IMR-90 (cell line): Measurements from ENCODE around the gene CALN1. TPM values are rescaled to one million over a fixed set of nuclear protein-coding genes. Genes with fewer than 3 reads are reported as not detected.

Experiments
- ATAC-seq: fragments of 200-7000 bp; cut with Tn5 transposase; 2 replicates; pipeline ENCODE4 v1.9.1; 2020; ENCODE audit warnings: low read depth, mild to moderate bottlenecking, moderate library complexity
- BruUV-seq: library from RNA; stranded (reverse); fragments of 400-500 nt; replicated peaks from 2 replicates; lab custom pipeline; 2021; lab: Mats Ljungman, UMichigan
- CTCF ChIA-PET: fragments of 300-600 bp; formaldehyde crosslinking; extraction: SDS; loops from one replicate; lab custom pipeline; 2021; ENCODE audit warnings: antibody characterized with exemption; lab: Yijun Ruan, JAX
- POLR2A ChIA-PET: fragments of 300-600 bp; sonication (Branson Sonifier 250); formaldehyde crosslinking; loops from one replicate; lab custom pipeline; 2022; ENCODE audit warnings: antibody characterized with exemption; ENCODE audit not compliant: unreplicated experiment; lab: Charles Lee
- DNase-seq: peaks from one replicate; pipeline ENCODE4 v3.0.0; 2013
- H2AFZ ChIP-seq: replicated peaks from 2 replicates; pipeline ENCODE3; 2013; ENCODE audit warnings: low read length, mild to moderate bottlenecking; ENCODE audit not compliant: poor library complexity
- H2AK5ac ChIP-seq: 2 replicates; pipeline ENCODE4 v1.6.1; 2013; ENCODE audit warnings: low read depth, low read length, inconsistent platforms
- H2AK9ac ChIP-seq: replicated peaks from 2 replicates; pipeline ENCODE3; 2013; ENCODE audit warnings: mild to moderate bottlenecking, low read depth, low read length, moderate library complexity; ENCODE audit not compliant: poor library complexity
- H2BK120ac ChIP-seq: 2 replicates; pipeline ENCODE4 v1.6.1; 2013; ENCODE audit warnings: low read depth, low read length, inconsistent platforms
- H2BK15ac ChIP-seq: 3 replicates; pipeline ENCODE4 v1.6.1; 2013; ENCODE audit warnings: low read depth, low read length, inconsistent platforms
- H2BK20ac ChIP-seq: 2 replicates; pipeline ENCODE4 v1.6.1; 2013; ENCODE audit warnings: low read depth, mild to moderate bottlenecking, inconsistent platforms, low read length, moderate library complexity
- H2BK5ac ChIP-seq: 2 replicates; pipeline ENCODE4 v1.6.1; 2013; ENCODE audit warnings: mild to moderate bottlenecking, low read depth, low read length, inconsistent platforms; ENCODE audit not compliant: poor library complexity, severe bottlenecking
- H3K14ac ChIP-seq: replicated peaks from 2 replicates; pipeline ENCODE4 v1.6.1; 2013; ENCODE audit warnings: low read depth, low read length, inconsistent platforms
- H3K18ac ChIP-seq: 2 replicates; pipeline ENCODE4 v1.6.1; 2013; ENCODE audit warnings: low read depth, low read length, control low read depth
- H3K23ac ChIP-seq: 2 replicates; pipeline ENCODE4 v1.6.1; 2013; ENCODE audit warnings: low read depth, low read length, inconsistent platforms
- H3K27ac ChIP-seq: 2 replicates; pipeline ENCODE4 v1.5.1; 2013; ENCODE audit warnings: mild to moderate bottlenecking, control low read depth, low read length; ENCODE audit not compliant: insufficient read depth
- H3K27me3 ChIP-seq: 2 replicates; pipeline ENCODE4 v1.6.1; 2013; ENCODE audit warnings: low read length; ENCODE audit not compliant: control insufficient read depth, insufficient read depth
- H3K36me3 ChIP-seq: 2 replicates; pipeline ENCODE4 v1.6.1; 2013; ENCODE audit warnings: low read length, mixed read lengths; ENCODE audit not compliant: control insufficient read depth, insufficient read depth
- H3K4ac ChIP-seq: 2 replicates; pipeline ENCODE4 v1.6.1; 2013; ENCODE audit warnings: low read depth, low read length, inconsistent platforms
- H3K4me1 ChIP-seq: 2 replicates; pipeline ENCODE4 v1.6.1; 2013; ENCODE audit warnings: low read length, mixed read lengths; ENCODE audit not compliant: control insufficient read depth, insufficient read depth
- H3K4me2 ChIP-seq: 2 replicates; pipeline ENCODE4 v1.6.1; 2013; ENCODE audit warnings: low read depth, mild to moderate bottlenecking, control low read depth, low read length, moderate library complexity
- H3K4me3 ChIP-seq: 2 replicates; pipeline ENCODE4 v1.5.1; 2013; ENCODE audit warnings: low read depth, mild to moderate bottlenecking, control low read depth, low read length, moderate library complexity; ENCODE audit not compliant: insufficient read depth
- H3K56ac ChIP-seq: 2 replicates; pipeline ENCODE4 v1.6.1; 2013; ENCODE audit warnings: low read length, inconsistent platforms; ENCODE audit not compliant: insufficient read depth; ENCODE audit errors: extremely low read depth
- H3K79me1 ChIP-seq, 2 experiments: 2 replicates each; pipeline ENCODE4 v1.6.1; 2013; ENCODE audit warnings: low read length in 2 of 2, inconsistent platforms in 1 of 2, low read depth in 1 of 2
- H3K9ac ChIP-seq: 2 replicates; pipeline ENCODE4 v1.6.1; 2013; ENCODE audit warnings: low read depth, low read length, control low read depth
- H3K9me1 ChIP-seq: 2 replicates; pipeline ENCODE4 v1.6.1; 2013; ENCODE audit warnings: low read length, inconsistent platforms; ENCODE audit not compliant: insufficient read depth
- H3K9me3 ChIP-seq: 2 replicates; pipeline ENCODE4 v1.6.1; 2013; ENCODE audit warnings: low read length; ENCODE audit not compliant: control insufficient read depth, insufficient read depth
- H4K20me1 ChIP-seq: 2 replicates; pipeline ENCODE4 v1.6.1; 2013; ENCODE audit warnings: low read length, inconsistent platforms; ENCODE audit not compliant: insufficient read depth
- H4K5ac ChIP-seq: 2 replicates; pipeline ENCODE4 v1.6.1; 2013; ENCODE audit warnings: mild to moderate bottlenecking, low read depth, low read length, control low read depth
- H4K8ac ChIP-seq, 2 experiments: 2 replicates each; pipeline ENCODE4 v1.6.1; 2013; ENCODE audit warnings: low read depth in 2 of 2, low read length in 2 of 2, control low read depth in 1 of 2, inconsistent platforms in 1 of 2
- H4K91ac ChIP-seq: 2 replicates; pipeline ENCODE4 v1.6.1; 2013; ENCODE audit warnings: low read depth, low read length, inconsistent platforms; ENCODE audit not compliant: insufficient read depth
- BHLHE40 ChIP-seq: fragments of 150-350 bp; IDR thresholded peaks from 2 replicates; pipeline ENCODE4 v1.6.1; 2016; ENCODE audit warnings: mild to moderate bottlenecking, low read depth, low read length
- CEBPB ChIP-seq: IDR thresholded peaks from 2 replicates; pipeline ENCODE4 v1.6.1; 2012; ENCODE audit warnings: low read depth, low read length, improper control_type of control experiment
- CHD1 ChIP-seq: IDR thresholded peaks from 2 replicates; pipeline ENCODE4 v1.6.1; 2012; ENCODE audit warnings: low read depth, low read length, improper control_type of control experiment
- FOS ChIP-seq: fragments of 150-350 bp; IDR thresholded peaks from 2 replicates; pipeline ENCODE4 v1.6.1; 2016; ENCODE audit warnings: low read depth, low read length
- MXI1 ChIP-seq: IDR thresholded peaks from 2 replicates; pipeline ENCODE4 v1.6.1; 2012; ENCODE audit warnings: low read depth, mild to moderate bottlenecking, low read length, moderate library complexity, borderline replicate concordance
- POLR2A ChIP-seq: IDR thresholded peaks from 2 replicates; pipeline ENCODE4 v1.6.1; 2012; ENCODE audit warnings: mild to moderate bottlenecking, low read depth, low read length
- RAD21 ChIP-seq: IDR thresholded peaks from 2 replicates; pipeline ENCODE4 v1.6.1; 2012; ENCODE audit warnings: low read length, improper control_type of control experiment
- RCOR1 ChIP-seq: IDR thresholded peaks from 2 replicates; pipeline ENCODE4 v1.6.1; 2012; ENCODE audit warnings: mild to moderate bottlenecking, low read length, improper control_type of control experiment; ENCODE audit not compliant: insufficient replicate concordance
- RFX5 ChIP-seq: IDR thresholded peaks from 2 replicates; pipeline ENCODE4 v1.8.0; 2012; ENCODE audit warnings: low read depth, mild to moderate bottlenecking, low read length, moderate library complexity
- SMC3 ChIP-seq: fragments of 150-350 bp; IDR thresholded peaks from 2 replicates; pipeline ENCODE4 v1.6.1; 2016; ENCODE audit warnings: low read depth, mild to moderate bottlenecking, antibody characterized with exemption, low read length, moderate library complexity
- WGBS, 2 experiments: methylation state at CpG; one replicate each; pipeline versions ENCODE4 v1.1.5 to v1.1.7; 2013; ENCODE audit warnings: missing lambda C conversion rate in 2 of 2; ENCODE audit not compliant: insufficient read length in 1 of 2; ENCODE audit errors: extremely low coverage in 2 of 2; 5-methylcytosine and 5-hydroxymethylcytosine counted together
- dilution Hi-C: fragments of 300-500 bp; cut with HindIII; formaldehyde crosslinking; loops from one replicate; pipeline ENCODE4 v1.14.3; 2018; ENCODE audit warnings: low sequenced_read_pairs; ENCODE audit not compliant: unreplicated experiment
- in situ Hi-C: fragments of 300-500 bp; cut with MboI; formaldehyde crosslinking; loops from 3 replicates; pipeline ENCODE4 v1.14.3; 2019; ENCODE audit warnings: low sequenced_read_pairs, inconsistent platforms, mixed read lengths
- intact Hi-C: fragments of 100-400 bp; cut with micrococcal nuclease; formaldehyde crosslinking; loops from 2 replicates; pipeline ENCODE4 v1.10.0; 2022
- polyA plus RNA-seq, 3 experiments: library from polyadenylated mRNA; depleted of rRNA; stranded (reverse); fragments of >200 nt; gene quantifications; 2 replicates each; pipeline ENCODE4 v1.2.3, GENCODE V29; 2012; ENCODE audit warnings: low replicate concordance in 1 of 3
- total RNA-seq: library from RNA; depleted of rRNA; stranded (reverse); fragments of >200 nt; gene quantifications from 2 replicates; pipeline ENCODE4 v1.2.3, GENCODE V29; 2012
- TF ChIP-seq, protein P1 (sequence below): fragments of 150-350 bp; IDR thresholded peaks from 2 replicates; pipeline ENCODE4 v1.6.1; 2016; ENCODE audit warnings: low read depth, mild to moderate bottlenecking, low read length, moderate library complexity, borderline replicate concordance
- TF ChIP-seq, protein P2 (sequence below): conservative IDR thresholded peaks from 2 replicates; pipeline ENCODE4 v1.5.1; 2012; ENCODE audit warnings: mild to moderate bottlenecking, low read depth, low read length, improper control_type of control experiment

The CALN1 gene
- total and polyA plus RNA-seq, 2 of the 4 experiments (the other 2 are of a cell fraction) = not detected

DNA sequence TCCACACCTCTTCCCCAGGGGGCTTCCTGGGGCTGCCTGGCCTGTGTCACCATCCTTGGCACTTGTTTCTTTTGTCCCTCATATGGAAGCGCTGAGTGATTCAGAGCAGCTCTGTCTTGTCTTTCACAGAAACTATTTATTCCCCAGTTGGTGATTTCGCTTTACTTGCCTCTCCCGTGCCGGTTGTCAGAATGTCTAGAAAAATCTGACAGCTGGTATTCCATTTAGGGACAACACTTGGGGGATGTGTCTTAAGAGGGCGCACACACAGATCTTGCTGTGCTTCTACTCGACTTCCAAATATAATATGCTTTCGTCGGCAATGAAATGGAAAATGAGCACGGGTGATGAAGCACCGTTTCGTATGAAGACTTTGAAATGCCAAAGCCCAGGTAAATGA is 611.8 kb downstream of the CALN1 start:
- H3K4ac ChIP-seq = no peak overlapping the region
- no peaks in the 10 kb centered on the region for H3K27me3 ChIP-seq
- POLR2A ChIA-PET = no interaction called here
- no peak overlapping the region for H4K5ac ChIP-seq
- no peaks in the 10 kb centered on the region for H3K36me3 ChIP-seq
- H2AK5ac ChIP-seq = no peak overlapping the region
- H3K4me2 ChIP-seq = no peak overlapping the region
- no peak overlapping the region for H2AFZ ChIP-seq
- no peak overlapping the region for H2AK9ac ChIP-seq
- intact Hi-C loops = no loop called here
- H3K27ac ChIP-seq = no peak overlapping the region
- dilution Hi-C loops = no loop called here
- H3K56ac ChIP-seq = no peak overlapping the region
- no TSS peak for BruUV-seq
- in situ Hi-C loops = no loop called here
- H3K18ac ChIP-seq = no peak overlapping the region
- no peak overlapping the region for H3K23ac ChIP-seq
- CTCF ChIA-PET = no interaction called here
- 48% methylated on average over 3 of the region's 11 CpGs; no CpG with 5 or more reads in 1 of the 2 experiments for WGBS, 2 experiments
- no peak overlapping the region for H3K14ac ChIP-seq
- no peaks in the 10 kb centered on the region for H3K79me1 ChIP-seq
- no peak overlapping the region for H2BK5ac ChIP-seq
- no peak overlapping the region for H2BK120ac ChIP-seq
- H3K9ac ChIP-seq = no peak overlapping the region
- no peaks in the 10 kb centered on the region for H3K9me1 ChIP-seq
- no peaks in the 10 kb centered on the region for H3K4me1 ChIP-seq
- no peak overlapping the region for H2BK15ac ChIP-seq
- no peak overlapping the region for H3K4me3 ChIP-seq
- TF ChIP-seq, protein P1, sequence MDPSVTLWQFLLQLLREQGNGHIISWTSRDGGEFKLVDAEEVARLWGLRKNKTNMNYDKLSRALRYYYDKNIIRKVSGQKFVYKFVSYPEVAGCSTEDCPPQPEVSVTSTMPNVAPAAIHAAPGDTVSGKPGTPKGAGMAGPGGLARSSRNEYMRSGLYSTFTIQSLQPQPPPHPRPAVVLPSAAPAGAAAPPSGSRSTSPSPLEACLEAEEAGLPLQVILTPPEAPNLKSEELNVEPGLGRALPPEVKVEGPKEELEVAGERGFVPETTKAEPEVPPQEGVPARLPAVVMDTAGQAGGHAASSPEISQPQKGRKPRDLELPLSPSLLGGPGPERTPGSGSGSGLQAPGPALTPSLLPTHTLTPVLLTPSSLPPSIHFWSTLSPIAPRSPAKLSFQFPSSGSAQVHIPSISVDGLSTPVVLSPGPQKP = no peak
- TF ChIP-seq RFX5 (no peak), CHD1 (no peak), RAD21 (no peak), CEBPB (no peak), BHLHE40 (no peak), POLR2A (no peak), SMC3 (no peak), MXI1 (no peak), RCOR1 (no peak), FOS (no peak)
- TF ChIP-seq, protein P2, sequence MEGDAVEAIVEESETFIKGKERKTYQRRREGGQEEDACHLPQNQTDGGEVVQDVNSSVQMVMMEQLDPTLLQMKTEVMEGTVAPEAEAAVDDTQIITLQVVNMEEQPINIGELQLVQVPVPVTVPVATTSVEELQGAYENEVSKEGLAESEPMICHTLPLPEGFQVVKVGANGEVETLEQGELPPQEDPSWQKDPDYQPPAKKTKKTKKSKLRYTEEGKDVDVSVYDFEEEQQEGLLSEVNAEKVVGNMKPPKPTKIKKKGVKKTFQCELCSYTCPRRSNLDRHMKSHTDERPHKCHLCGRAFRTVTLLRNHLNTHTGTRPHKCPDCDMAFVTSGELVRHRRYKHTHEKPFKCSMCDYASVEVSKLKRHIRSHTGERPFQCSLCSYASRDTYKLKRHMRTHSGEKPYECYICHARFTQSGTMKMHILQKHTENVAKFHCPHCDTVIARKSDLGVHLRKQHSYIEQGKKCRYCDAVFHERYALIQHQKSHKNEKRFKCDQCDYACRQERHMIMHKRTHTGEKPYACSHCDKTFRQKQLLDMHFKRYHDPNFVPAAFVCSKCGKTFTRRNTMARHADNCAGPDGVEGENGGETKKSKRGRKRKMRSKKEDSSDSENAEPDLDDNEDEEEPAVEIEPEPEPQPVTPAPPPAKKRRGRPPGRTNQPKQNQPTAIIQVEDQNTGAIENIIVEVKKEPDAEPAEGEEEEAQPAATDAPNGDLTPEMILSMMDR = no peak
- H3K9me3 ChIP-seq = peaks cover 19% of the 10 kb centered on the region
- H4K91ac ChIP-seq = no peak overlapping the region
- no peak overlapping the region for H2BK20ac ChIP-seq
- no peaks in the 10 kb centered on the region for H4K20me1 ChIP-seq
- no peak for DNase-seq
- no peak overlapping the region for H4K8ac ChIP-seq
- ATAC-seq = no peak
